IPS DF 4.7 (cell line): ENCODE data around the gene HHEX.

Experiments
- DNase-seq: peaks from one replicate; pipeline ENCODE4 v3.0.0-alpha.2; 2013; ENCODE audit warnings: low spot score; ENCODE audit errors: extremely low read depth

HHEX gene

DNA sequence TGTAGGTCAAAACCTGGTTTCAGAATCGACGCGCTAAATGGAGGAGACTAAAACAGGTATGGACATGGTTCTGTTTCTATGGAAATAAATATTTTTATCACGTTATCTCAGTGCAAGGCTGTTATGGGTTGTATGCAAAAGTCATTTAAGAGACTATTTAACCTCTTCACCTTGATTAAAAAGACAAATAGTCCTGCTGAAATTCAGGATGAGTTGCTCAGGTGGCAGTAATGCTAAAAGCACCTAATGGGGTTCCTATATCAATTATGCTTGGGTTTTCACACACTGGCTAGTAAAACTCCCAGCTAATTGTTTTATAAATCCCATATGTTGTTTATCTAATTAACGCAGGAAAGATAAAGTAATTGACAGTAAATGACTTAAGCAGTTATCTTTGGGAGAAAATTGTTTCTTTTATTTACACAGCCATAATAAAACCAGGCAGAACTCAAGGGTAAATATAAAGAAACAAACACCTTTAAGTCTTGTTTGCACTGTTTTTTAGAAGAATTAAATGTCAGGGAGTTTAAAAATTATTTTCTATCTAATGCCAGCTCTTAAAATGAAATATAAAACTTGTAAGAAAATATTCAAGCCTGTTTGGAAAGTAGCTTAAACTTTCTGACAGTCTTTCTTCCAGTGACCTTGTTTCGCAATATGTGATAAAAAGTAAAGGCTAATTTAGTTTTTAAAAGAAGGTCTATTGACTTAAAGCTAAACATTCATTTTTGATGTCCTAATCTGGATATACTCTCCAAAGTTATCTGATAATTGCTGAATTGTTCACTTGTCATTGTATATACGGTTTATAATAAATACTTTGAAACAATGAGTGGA lies 3.2 kb downstream of the HHEX start:
- DNase-seq, result no peak

DNA sequence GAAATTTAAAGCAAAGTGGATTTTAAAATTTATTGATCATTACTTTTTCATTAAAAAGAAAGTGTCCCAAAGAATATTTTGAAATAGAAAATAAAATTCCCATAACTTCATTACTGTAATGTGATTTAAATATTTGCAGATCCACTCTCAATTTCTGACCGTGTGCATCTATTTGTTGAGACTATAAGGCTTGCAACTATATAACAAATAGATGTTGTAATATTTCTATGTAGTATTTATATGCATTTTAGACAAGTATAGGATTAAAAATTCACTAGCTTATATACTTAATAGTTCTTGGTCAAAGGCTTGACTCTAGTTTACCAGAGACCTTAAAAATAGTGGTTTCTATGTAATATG lies 3.8 kb downstream of the HHEX start:
- no peak for DNase-seq

DNA sequence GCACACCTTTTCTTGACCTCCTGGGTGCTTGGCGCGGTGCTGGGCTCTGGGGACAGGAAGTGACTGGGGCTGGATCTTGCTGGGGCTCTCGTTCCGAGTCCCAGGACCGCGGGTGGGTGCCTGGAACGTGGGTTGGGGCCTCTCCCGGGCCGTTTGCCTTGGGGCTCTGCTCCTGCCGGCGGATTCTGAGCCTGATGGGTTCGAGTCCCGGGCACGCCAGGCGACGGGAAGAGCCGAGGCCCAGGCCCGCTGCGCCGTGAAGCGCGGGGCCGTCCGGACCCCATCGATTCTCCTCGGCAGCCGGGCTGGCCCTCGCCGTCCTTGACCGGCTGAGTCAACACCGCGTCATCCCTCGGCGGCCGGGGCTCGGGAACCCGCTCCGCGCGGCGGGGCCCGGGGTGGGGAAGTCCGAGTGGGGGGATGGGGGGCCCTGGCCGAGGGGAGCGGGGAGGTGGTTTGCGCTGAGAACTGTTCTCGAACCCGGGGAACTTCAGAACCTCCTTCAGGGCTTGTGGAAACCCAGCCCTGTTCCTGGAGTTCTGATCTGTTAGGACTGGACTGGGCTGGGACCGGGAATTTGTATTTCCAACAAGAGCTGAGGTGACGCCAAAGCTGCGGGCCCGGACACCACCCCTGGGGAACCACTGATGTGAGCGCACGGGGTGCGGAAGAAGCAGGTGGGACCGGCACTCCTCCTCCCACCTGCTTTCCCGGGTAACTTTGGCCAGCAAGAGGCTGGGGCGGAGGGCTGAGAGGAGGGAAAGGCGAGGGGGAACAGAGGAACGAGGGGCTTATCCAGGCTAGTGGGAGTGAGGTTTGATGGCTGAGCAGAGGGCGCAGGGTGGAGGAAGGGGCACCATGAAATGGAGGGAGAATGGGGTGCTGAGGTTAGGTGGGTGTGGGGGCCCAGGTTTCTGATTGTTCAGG lies 6.2 kb downstream of the HHEX start:
- DNase-seq, result no peak

DNA sequence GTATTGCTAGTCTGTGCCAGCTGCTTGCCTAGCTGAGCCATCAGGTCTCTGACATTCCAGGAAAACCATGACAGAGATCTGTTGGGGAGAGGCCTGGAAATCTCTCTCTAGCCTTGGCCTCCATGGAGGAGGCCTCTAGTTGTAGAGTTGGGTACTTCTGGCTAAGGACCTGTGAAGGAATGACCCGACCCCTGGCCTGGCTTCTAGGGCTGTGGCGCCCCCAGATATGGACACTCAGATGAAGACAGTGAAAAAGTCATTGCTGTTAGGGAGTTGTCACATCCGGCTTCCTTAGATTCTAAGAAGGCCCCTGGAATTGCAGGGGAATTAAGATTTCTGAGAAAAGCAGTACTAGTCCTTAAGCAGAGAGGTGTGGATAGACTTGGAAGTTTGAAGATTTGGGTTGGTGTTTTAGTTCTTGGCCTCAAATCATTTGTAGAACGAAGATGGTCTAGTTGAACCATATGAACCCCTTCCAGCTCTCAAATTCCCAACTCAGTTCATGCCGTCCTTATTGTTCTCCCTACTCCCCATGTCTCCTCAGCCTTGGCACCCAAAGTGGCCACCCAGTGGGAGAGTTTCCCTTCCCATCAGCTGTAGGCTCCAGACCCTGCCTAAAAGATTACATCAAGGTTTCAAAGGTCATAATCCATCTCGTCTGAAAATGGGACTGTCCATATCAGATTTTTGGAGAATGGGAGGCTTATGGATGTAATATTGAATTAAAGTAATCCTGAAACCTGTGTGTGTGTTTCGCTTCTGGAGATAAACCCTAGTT lies 7.0 kb downstream of the HHEX start:
- DNase-seq, result no peak

DNA sequence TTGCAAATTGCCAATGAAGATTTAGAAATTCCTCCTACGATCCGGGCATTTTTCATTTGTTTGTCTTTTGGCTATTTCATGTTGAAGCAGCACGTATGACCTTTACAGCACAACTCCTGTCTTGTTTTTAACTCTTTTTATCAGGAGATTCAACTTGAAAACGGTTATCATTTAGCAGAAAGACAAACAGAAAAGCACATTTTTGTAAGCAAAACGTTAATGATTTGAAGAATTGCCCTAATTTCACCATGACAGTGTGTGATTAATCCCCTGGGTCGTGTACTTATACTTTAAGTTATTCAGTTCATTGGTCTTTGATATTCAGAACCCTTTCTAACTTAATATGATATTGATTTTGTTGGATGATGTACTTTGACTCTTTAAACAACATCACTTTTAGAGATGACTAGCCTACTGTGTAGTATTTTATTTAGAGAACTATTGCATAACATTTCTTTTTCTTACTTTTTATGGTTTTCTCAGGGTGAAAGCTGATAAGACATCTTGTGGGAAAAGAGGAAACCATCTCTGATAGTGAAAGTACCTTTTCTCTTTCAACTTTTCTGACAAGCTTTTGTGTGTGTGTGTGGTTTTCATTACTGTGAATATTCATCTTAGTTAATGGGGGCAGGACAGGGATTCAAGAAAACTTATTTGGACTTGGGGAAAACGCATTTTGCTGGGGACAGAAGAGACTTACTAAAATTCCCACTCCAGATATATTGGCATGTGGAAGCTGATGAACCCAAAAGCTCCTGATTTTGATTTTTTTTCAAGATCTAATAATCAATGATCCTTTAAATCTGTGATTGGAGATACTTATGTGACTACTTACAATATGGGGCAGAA lies 8.1 kb downstream of the HHEX start:
- DNase-seq, result no peak

DNA sequence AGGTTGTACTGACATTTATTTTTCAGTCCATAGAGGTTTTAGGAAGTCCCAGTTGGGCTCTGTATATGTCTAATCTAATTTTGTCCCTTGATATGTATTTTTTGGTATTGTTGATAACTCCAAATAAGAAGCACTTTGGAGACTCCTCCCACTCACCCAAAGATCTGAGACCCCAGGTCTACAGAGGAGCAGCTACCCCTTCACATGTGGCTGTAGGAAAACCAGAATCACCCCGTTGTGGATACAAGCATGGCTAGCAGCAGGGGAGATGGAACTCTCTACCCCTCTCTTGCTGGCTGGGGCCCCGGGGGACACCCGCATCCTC lies 9.4 kb downstream of the HHEX start:
- no peak for DNase-seq

DNA sequence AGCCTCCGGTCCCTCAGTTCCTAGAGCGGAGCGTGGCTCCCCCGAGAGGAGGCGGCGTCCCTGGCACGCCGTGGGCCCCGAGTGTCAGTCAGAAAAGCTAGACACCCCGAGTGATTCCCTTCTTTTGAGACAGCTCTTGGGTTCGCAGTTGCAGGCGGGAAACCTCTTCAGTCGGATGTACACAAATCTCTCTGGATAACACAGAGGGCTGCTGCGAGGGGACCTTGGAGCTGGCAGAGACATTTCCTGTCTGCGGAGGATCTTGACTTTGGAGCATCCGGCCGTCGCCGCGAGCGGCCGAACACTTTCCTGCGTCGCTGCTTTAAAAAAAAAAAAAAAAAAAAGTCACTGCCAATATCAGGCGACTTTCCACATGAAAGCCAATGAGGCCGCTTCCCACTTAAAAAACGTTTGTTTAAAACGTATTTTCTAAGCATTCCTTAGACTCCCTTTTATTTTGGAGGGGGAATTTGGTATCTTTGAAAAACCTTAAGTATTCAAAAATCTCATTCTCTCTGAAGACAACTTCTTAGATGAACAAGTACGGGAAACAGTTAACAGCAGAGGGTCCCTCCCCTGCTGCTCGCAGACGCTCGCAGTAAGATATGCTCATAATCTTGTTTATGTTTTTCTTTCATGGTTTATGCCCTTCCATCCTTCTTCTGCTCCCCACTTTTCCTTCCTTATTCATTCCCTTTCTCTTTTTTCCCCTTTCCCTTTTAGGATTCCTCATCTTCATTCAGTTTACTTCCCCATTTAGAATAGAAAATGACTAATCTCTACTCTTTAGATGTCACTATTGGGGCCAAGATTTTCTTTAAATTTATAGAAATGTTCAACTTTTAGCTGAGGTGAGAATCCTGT lies 10.0 kb downstream of the HHEX start:
- no peak for DNase-seq

DNA sequence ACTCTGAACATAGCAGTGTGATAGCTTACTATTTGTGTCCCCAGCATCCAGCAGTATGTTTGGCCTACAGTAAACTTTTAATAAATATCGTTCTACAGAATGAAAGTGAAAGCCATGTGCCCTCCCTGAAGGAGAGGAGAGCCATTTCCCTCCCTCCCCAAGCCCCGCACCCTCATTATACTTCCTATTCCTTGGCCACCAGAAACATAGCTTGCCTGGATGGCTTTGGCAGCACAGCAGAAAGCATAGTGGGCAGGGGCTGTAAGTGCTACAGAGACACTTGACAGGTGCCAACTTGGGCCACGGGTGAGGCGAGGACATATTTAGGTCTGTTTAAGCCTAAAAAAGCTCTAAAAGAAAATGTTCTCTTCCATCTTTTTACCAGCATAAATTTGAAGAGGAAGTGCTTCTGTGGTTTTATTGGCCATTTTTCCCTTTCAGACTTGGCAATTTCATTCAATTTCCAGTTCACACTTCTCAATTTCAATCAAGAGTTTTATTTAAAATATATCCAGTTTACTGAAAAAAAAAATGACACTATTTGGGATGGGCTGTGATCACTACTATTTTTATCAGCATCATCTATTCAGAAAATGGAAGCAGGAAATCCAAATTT lies 12.7 kb downstream of the HHEX start:
- DNase-seq, result no peak

DNA sequence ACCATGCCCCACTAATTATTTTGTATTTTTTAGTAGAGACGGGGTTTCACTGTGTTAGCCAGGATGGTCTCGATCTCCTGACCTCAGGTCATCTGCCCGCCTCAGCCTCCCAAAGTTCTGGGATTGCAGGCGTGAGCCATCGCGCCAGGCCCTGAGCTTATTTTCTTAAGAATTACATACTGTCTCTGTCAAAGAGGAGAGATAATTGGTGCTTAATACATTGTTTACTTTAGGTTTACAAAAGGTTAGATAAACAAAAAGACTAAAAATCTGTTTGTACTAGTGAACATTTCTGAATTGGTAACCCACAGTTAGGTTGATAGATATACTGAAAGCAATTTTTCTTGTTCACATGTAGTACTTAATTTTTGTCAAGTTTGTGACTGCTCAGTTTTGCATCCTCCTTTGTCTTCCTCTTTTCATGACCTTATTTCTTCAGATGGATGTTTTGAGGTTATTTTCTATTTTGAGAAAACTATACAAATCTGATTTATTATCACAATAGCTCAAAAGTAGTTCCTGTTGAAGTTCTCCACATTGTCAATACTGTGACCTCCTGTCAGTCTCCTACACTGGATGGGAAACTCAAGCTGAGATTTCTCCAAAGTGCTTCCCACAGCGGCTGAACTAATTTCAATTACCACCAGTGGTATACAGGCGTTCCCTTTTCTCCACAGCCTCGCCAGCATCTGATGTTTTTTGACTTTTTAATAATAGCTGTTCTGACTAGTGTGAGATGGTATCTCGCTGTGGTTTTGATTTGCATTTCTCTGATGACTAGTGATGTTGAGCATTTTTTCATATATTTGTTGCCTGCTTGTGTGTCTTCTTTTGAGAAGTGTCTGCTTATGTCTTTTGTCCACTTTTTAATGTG lies 22.5 kb downstream of the HHEX start:
- DNase-seq, result no peak

DNA sequence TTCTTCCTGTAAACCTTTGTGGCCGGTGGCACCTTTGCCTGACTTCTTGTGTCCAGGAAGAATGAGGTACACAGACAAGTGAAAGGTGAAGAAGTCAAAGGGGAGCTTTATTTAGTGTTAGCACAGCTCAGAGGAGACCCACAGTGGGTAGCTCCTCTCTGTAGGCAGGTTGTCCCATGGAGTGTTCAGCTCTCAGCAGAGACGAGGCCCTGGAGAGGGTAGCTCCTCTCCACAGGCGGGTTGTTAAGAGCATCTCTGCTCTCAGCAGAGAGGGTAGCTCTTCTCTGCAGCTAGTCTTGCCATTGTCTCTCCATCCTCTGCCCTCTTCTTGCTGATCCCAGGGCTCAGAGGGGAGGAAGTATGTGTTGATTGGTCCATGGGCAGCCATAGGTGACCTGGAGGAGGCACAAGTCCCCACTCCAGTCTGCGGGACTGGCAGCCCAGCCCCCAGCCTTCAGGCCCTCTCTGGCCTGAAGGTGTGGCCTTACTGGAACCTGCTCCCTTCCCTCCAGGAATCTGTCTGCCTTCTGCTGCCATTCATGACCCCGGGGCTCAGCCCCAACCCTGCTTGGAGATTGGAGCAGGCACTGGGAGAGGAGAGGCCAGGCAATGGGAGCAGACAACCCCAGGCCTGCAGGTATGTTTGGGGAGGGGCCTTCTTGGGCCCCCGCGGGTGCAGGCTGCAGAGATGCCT lies 24.5 kb downstream of the HHEX start:
- no peak for DNase-seq

DNA sequence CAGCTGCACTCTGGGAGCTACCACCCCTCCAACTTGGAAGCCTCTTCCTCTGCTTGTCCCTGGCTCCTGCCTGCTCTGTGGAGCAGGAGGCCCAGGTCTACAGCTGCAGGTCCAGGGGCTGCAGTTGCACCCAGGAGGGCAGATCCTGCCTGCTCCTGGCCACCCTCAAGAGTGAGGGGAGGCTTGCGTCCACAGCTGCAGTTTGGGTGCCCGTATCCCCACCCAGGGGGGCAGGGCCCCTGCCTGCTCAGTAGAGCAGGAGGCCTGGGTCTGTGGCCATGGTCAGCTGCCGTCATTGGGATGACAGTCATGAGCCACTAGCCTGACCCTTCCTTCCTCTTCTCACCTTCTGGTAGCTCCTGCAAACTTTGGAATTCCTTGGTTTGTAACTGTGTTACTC lies 25.1 kb downstream of the HHEX start:
- DNase-seq, result no peak

DNA sequence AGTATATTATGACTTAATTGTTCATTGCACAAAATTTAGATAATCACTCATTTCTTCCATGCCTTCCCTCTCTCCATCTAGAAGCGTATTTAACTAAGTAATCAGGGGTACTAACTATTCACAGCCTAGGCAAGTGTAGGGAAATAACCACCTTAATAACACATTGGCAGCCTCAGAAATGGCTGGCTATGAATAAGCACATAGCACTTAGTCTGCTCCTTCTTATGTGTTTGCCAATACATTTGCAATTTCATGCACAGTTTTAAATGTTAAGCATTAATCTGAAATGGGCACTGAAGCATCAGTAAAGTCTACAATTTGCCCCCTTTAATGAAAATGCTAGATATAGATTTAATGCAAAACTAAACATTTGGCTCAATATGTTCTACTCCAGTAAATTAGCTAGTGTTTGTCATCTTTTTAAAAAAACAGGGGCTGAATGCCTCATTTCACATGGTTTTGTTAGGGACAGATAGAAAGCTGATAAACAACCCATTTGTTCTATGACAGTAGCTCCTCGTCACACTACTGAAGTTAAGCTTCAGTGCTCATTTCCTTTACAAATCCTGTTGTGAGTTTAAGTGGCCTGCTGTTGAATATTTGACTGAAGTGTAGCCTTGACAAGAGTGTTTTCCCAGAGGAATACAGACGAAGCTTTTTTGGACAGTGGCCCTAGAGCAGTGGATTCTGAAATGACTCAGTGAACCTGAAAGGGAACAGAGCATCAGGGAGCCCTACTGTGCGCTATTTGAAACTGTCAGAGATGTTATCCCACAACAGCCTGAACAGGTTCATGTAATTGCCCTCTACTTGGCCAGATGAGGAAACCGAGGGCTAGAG lies 30.5 kb downstream of the HHEX start:
- DNase-seq, result no peak

DNA sequence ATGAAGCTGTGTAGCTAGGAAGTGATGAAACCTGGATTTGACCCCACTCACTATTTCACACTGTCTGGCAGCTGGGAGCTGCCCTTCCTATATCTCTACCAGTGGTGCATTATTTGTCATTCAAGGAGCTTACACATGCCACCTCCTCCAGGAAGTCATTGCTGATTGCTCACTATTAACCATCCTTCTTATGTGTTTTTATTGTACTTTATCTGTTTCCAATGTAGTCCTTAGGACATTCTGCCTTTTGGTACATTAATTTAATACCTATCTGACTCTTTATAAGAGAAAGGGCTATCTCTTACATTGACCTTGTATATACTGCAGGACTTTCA lies 31.0 kb downstream of the HHEX start:
- DNase-seq, result no peak

DNA sequence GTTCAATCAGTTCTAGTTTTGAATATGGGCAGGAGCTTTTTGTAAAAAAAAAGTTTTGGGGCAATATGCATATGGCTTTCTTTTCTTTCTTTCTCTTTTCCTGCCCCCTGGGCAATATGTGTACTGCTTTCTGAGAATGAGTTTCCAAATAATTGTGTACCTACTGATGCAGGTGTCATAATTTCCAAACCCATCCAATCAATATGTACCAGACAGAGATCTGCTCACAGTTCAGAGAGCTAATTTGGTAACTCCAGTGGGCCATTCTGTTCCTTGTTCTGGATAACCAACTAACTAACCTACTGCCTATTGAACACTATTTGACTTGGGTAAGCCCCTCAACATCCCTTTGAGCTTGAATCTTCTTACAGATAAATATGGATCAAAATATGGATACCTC lies 32.6 kb downstream of the HHEX start:
- DNase-seq, result no peak

DNA sequence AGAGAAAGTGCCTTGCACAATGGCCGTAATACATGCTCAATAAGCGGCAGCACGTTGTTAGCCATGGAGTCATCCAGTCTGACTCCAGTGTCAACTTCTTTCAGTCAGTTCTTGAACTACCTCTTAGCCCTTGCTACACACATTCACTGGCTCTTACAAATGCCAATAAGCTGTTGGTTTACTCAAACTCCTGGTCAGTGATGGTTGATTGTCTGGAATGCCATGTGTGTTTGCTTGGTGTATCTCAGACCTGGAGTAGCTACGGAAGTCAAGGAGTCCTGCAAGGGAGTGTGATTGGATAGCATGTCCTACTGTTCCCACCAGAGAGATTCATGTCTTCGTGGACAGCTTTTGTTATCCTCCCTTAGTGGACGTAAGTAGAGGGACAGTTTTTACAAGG lies 37.4 kb downstream of the HHEX start:
- no peak for DNase-seq

DNA sequence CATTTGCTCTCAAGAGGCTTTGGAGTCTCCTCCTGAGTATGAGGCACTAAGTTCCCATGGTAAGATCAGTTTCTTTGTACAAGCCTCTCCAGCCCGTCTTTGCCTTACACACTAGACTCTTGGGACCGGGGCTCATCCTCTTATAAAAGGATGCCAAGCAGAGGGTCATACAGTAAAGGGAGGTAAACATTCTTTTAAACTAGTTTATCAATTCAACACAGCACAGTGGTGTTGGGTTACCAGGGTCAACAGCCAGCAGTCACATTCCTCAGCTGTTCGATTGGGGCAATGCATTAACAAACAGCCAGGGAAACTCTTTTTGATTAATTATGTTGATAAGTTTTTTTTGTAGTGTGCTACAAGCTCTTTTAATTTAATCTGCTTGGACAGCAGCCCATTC lies 37.8 kb downstream of the HHEX start:
- no peak for DNase-seq

DNA sequence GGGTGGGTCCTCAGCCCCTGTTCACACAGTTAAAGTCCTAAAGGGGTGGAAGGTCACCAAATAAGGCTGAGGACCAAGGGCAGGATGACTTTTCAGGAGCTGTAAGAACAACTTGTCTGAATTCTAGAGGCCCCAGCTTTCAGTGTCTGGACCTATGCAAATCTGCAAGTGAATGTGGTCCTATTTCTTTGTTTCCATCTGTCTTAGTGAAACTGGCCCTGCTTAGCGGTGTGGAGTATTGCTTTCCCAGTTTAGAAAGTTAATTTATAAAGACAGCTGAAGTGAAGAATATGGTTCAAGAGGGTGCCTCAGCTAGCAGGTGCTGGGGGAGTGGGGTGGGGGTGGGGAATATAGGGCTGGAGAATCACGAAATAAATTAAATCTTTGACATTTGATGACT lies 40.1 kb downstream of the HHEX start:
- no peak for DNase-seq
